Measurements from ENCODE around the gene PCNX3. TPM values are rescaled to one million over a fixed set of nuclear protein-coding genes. Genes with fewer than 3 reads are reported as not detected.
A peak's percentile ranks its signal among the peaks of the same experiment; 100 is the strongest.

Gene PCNX3
- total RNA-seq, 1 experiment from 2014 or later = 74.5 TPM

DNA sequence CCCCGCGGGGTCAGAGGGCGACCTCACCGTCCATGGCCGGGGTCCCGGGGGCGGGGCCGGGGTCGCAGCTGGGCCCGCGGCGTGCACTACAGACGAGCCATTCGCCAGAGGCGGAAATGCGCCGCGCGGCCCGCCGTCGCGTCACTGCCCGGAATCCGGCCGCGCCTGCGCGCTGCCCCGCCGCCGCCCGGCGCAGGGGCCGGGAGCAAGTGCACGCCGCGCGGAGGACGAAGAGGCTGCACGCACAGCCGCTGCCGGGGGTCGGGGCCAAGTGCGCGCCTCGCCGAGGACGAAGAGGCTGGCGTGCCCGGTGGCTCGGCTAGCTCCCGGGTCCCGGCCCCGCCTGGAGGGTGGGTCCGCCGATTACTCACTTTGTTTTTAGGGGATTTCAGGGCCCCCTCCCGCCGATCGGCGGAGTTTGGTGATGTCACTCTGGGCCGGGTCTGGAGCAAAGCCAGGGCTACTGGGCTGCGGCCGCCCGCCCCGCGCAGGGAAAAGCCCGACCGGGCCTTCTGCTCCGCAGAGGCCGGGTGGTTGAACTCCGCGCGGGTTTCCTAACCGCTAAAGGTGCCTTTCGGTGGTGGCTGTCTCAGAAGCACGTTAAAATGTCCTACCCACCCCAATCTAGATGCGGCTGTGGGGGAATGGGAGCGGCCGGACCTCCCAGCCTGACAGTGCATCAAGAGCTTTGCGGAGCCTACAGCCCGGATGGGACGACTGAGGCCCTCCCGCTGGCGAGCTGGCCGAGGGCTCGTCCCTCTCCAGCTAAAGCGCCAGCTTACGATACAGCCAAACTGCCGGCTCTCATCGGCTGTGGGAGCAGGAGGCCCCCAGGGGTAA, 47.4 kb downstream of the PCNX3 start, which contains the start of gene RELA:
Gene RELA (minus strand): TSS at position 118 of the 840 bp plus-strand sequence. CDS start 84 bp downstream, at position 34.
- H3K27ac ChIP-seq (ENCODE audit: low read length) = peak within 1 kb of the TSS; percentile 93
- in situ Hi-C loops (cut with HindIII; ENCODE audit: low pct_unique_long_range_greater_than_20kb, low sequenced_read_pairs) = no loop called here
- BruUV-seq (replicated peaks) = TSS peak; percentile 89
- peaks cover 17% of the 10 kb centered on the region for H3K36me3 ChIP-seq (ENCODE audit: control insufficient read depth, insufficient read depth, low read length)
- intact Hi-C loops (cut with micrococcal nuclease; ENCODE audit: unreplicated experiment) = no loop called here
- TF ChIP-seq POLR2AphosphoS5 (IDR thresholded peaks at IDR 0.05; ENCODE audit: low read depth, low read length) = peak; percentile 86
- no peak for TF ChIP-seq CTCF (IDR thresholded peaks at IDR 0.05)
- TF ChIP-seq SIN3A (IDR thresholded peaks at IDR 0.05; ENCODE audit: borderline replicate concordance, insufficient read depth, low read depth, low read length) = peak; percentile 65; the same call in 1 of the 2 replicates
- TF ChIP-seq TCF7L2 (IDR thresholded peaks at IDR 0.05; ENCODE audit: low read depth, low read length) = peak; percentile 34; the same call in 1 of the 2 replicates
- peak within 1 kb of the TSS; percentile 81 to 100 for H3K4me3 ChIP-seq (ENCODE audit: low read depth in 2 of 2, low read length in 2 of 2)
- H3K27me3 ChIP-seq (ENCODE audit: control insufficient read depth, insufficient read depth, low read length) = no peaks in the 10 kb centered on the region
- ChIA-PET POLR2A (interaction anchor here (0.5 to 1.3 kb wide), 5 partner anchors 10 to 552 kb away, joined by 3 to 4 read pairs (median 3); no protein-coding TSS in a partner anchor), CTCF (interaction anchor here (0.6 to 1.0 kb wide), 3 partner anchors 37 to 68 kb away, joined by 3 to 6 read pairs (median 3); partner anchors contain the start of gene KCNK7)
- no peaks in the 10 kb centered on the region for H3K9me3 ChIP-seq (ENCODE audit: control insufficient read depth, insufficient read depth, low read depth, low read length)
- ATAC-seq = peak; percentile 92
- DNase-seq (ENCODE audit: low read depth, low spot score) = peak; percentile 85
- peaks cover 11% of the 10 kb centered on the region for H3K4me1 ChIP-seq (ENCODE audit: control insufficient read depth, insufficient read depth, low read length)

DNA sequence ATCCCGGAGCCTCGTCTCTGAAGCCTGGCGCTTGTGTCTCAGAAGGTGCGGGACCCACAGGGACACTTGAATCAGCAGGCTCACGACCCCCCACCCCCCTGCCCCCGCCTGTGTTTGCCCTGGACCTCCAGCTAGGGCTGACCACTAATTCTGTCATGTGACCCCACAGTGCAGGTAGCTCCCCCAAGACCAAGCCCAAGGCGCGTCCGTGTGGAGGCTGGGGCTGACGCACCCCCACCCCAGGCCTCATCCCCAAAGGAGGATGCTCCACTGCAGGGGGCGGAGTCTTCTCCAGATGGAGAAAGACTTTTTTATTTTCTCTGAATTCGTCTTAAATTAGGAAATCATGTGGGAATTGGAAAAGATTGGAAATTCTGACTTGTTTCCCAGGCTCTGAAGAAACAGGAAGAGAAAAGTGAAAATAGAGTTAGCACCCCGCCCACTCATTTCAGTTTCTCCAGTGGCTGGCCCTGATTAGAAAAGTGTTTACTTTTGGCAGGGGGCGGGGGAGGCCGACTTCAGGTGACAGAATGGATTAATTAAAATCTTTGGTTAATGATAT, 48.1 kb downstream of the PCNX3 start:
- no TSS peak for BruUV-seq (replicated peaks)
- DNase-seq (ENCODE audit: low read depth, low spot score) (no peak), ATAC-seq (peak; percentile 49)
- H3K27me3 ChIP-seq (ENCODE audit: control insufficient read depth, insufficient read depth, low read length) = no peaks in the 10 kb centered on the region
- H3K4me1 ChIP-seq (ENCODE audit: control insufficient read depth, insufficient read depth, low read length) = peaks cover 11% of the 10 kb centered on the region
- no peaks in the 10 kb centered on the region for H3K9me3 ChIP-seq (ENCODE audit: control insufficient read depth, insufficient read depth, low read depth, low read length)
- H3K27ac ChIP-seq (ENCODE audit: low read length) = peak overlapping the region; percentile 87
- CTCF ChIA-PET = interaction anchor here (0.6 to 1.0 kb wide), 2 partner anchors 38 to 68 kb away, joined by 3 to 6 read pairs; partner anchors contain the start of gene KCNK7
- peaks cover 12% of the 10 kb centered on the region for H3K36me3 ChIP-seq (ENCODE audit: control insufficient read depth, insufficient read depth, low read length)
- intact Hi-C loops (cut with micrococcal nuclease; ENCODE audit: unreplicated experiment) (no loop called here), in situ Hi-C loops (cut with HindIII; ENCODE audit: low pct_unique_long_range_greater_than_20kb, low sequenced_read_pairs) (no loop called here)
- no peak; the same call in 1 of the 2 replicates for TF ChIP-seq POLR2AphosphoS5 (IDR thresholded peaks at IDR 0.05; ENCODE audit: low read depth, low read length)
- TF ChIP-seq SIN3A (IDR thresholded peaks at IDR 0.05; ENCODE audit: borderline replicate concordance, insufficient read depth, low read depth, low read length) = no peak
- TF ChIP-seq TCF7L2 (IDR thresholded peaks at IDR 0.05; ENCODE audit: low read depth, low read length) = no peak
- TF ChIP-seq CTCF (IDR thresholded peaks at IDR 0.05) = no peak
- TF ChIP-seq REST (IDR thresholded peaks at IDR 0.05; ENCODE audit: insufficient read depth in 1 of 2, low read depth in 2 of 2, low read length in 1 of 2) = no peak
- H3K4me3 ChIP-seq (ENCODE audit: low read depth in 2 of 2, low read length in 2 of 2) = peak overlapping the region; percentile 73 to 81
- POLR2A ChIA-PET = interaction anchor here (0.5 to 1.3 kb wide), 3 partner anchors 11 to 63 kb away, joined by 3 to 4 read pairs (median 3); no protein-coding TSS in a partner anchor

Measured in Panc1 (cell line).